A549 (cell line): ENCODE measurements around the gene FZD7.

Source experiments
- BHLHE40 ChIP-seq: IDR thresholded peaks from 2 replicates; pipeline ENCODE4 v1.6.1; 2012; ENCODE audit warnings: low read depth, low read length, inconsistent platforms
- CEBPB ChIP-seq, 2 experiments: fragments of >200 bp in 1 of 2; sonication (Bioruptor Twin) in 1 of 2; formaldehyde crosslinking in 1 of 2; IDR thresholded peaks; 2 replicates each; pipeline ENCODE4 v1.6.1; 2012 to 2016
- CTCF ChIP-seq: fragments of >200 bp; sonication (Bioruptor Twin); formaldehyde crosslinking; IDR thresholded peaks from 3 replicates; pipeline ENCODE4 v1.5.1; 2016
- E2F6 ChIP-seq: IDR thresholded peaks from 2 replicates; pipeline ENCODE4 v1.6.1; 2012; ENCODE audit warnings: low read depth, borderline replicate concordance
- EP300 ChIP-seq, 2 experiments: fragments of >200 bp; sonication (Bioruptor Twin); formaldehyde crosslinking; IDR thresholded peaks; 2 replicates in 1 of 2; 3 replicates in 1 of 2; pipeline ENCODE4 v1.6.1; 2016 to 2017
- NR3C1 ChIP-seq: fragments of >200 bp; sonication (Bioruptor Twin); formaldehyde crosslinking; IDR thresholded peaks from 3 replicates; pipeline ENCODE4 v1.6.1; 2017
- POLR2A ChIP-seq: IDR thresholded peaks from 2 replicates; pipeline ENCODE4 v1.6.1; 2012; ENCODE audit warnings: mild to moderate bottlenecking, low read length
- POLR2AphosphoS2 ChIP-seq: conservative IDR thresholded peaks from 2 replicates; pipeline ENCODE4 v1.6.1; 2012; ENCODE audit warnings: low read length, improper control_type of control experiment, inconsistent platforms
- SMC3 ChIP-seq: fragments of >200 bp; sonication (Bioruptor Twin); formaldehyde crosslinking; IDR thresholded peaks from 3 replicates; pipeline ENCODE4 v1.6.1; 2018; ENCODE audit warnings: inconsistent platforms

- TF ChIP-seq CEBPB (IDR thresholded peaks at IDR 0.05): no peak
- no peak for TF ChIP-seq POLR2A
- no peak for TF ChIP-seq CTCF
- TF ChIP-seq E2F6: no peak
- no peak for TF ChIP-seq NR3C1
- no peak for TF ChIP-seq BHLHE40
- no peak for TF ChIP-seq POLR2AphosphoS2
- no peak for TF ChIP-seq EP300 (IDR thresholded peaks at IDR 0.05)
- TF ChIP-seq SMC3: no peak
Measured at GRCh38 chr2:202036601-202037037, 3.0 kb downstream of the FZD7 start.
